Keratinocyte (primary cell): Measurements from ENCODE around the gene SLC16A4. TPM values are rescaled to one million over a fixed set of nuclear protein-coding genes. Genes with fewer than 3 reads are reported as not detected.

Source experiments
- DNase-seq: peaks from one replicate; pipeline ENCODE4 v3.0.0-alpha.2; 2011; ENCODE audit warnings: low read depth, missing footprints, low spot score
- FAIRE-seq: peaks from 2 replicates; lab custom pipeline; 2011; peaks lifted over from hg19 to GRCh38; lab: Jason Lieb, UNC
- H2AFZ ChIP-seq: 2 replicates; pipeline ENCODE4 v1.6.0; 2012; ENCODE audit warnings: low read length, control low read depth, inconsistent platforms; ENCODE audit not compliant: control insufficient read depth
- H3K27ac ChIP-seq: 2 replicates; pipeline ENCODE4 v1.5.1; 2011; ENCODE audit warnings: low read length; ENCODE audit not compliant: control insufficient read depth, insufficient read depth
- H3K27me3 ChIP-seq: 3 replicates; pipeline ENCODE4 v1.6.0; 2011; ENCODE audit warnings: low read length; ENCODE audit not compliant: control insufficient read depth, insufficient read depth; ENCODE audit errors: extremely low read depth
- H3K36me3 ChIP-seq, 2 experiments: 2 replicates in 1 of 2; 3 replicates in 1 of 2; pipeline ENCODE4 v1.5.1; 2011; ENCODE audit warnings: low read length in 2 of 2, mild to moderate bottlenecking in 1 of 2; ENCODE audit not compliant: control insufficient read depth in 2 of 2, insufficient read depth in 2 of 2; ENCODE audit errors: extremely low read depth in 1 of 2
- H3K4me1 ChIP-seq: 3 replicates; pipeline ENCODE4 v1.5.1; 2011; ENCODE audit warnings: low read length; ENCODE audit not compliant: control insufficient read depth, insufficient read depth; ENCODE audit errors: extremely low read depth
- H3K4me2 ChIP-seq: 3 replicates; pipeline ENCODE4 v1.6.0; 2011; ENCODE audit warnings: low read depth, low read length; ENCODE audit not compliant: control insufficient read depth, insufficient read depth; ENCODE audit errors: extremely low read depth
- H3K4me3 ChIP-seq, 3 experiments: fragments of 200-600 bp in 1 of 3; sonication (generic) in 1 of 3; 2 replicates in 2 of 3; 3 replicates in 1 of 3; pipeline ENCODE4 v1.5.1; 2011 to 2016; ENCODE audit warnings: low read length in 3 of 3, mild to moderate bottlenecking in 3 of 3, control low read depth in 2 of 3, inconsistent platforms in 1 of 3, low read depth in 1 of 3, mixed read lengths in 1 of 3, mixed run types in 1 of 3, moderate library complexity in 1 of 3; ENCODE audit not compliant: control insufficient read depth in 2 of 3, insufficient read depth in 2 of 3; ENCODE audit errors: extremely low read depth in 1 of 3
- H3K79me2 ChIP-seq: 2 replicates; pipeline ENCODE4 v1.6.0; 2012; ENCODE audit warnings: low read length; ENCODE audit not compliant: control insufficient read depth, insufficient read depth
- H3K9ac ChIP-seq: 3 replicates; pipeline ENCODE4 v1.6.0; 2011; ENCODE audit warnings: low read length; ENCODE audit not compliant: control insufficient read depth, insufficient read depth; ENCODE audit errors: extremely low read depth
- H3K9me1 ChIP-seq: 3 replicates; pipeline ENCODE4 v1.6.0; 2011; ENCODE audit warnings: low read length; ENCODE audit not compliant: control insufficient read depth, insufficient read depth; ENCODE audit errors: extremely low read depth
- H3K9me3 ChIP-seq: 2 replicates; pipeline ENCODE4 v1.5.1; 2012; ENCODE audit warnings: low read depth, low read length; ENCODE audit not compliant: control insufficient read depth
- H4K20me1 ChIP-seq: 3 replicates; pipeline ENCODE4 v1.6.0; 2011; ENCODE audit warnings: low read length; ENCODE audit not compliant: control insufficient read depth, insufficient read depth; ENCODE audit errors: extremely low read depth
- CTCF ChIP-seq, 3 experiments: IDR thresholded peaks in 1 of 3; conservative IDR thresholded peaks in 1 of 3; optimal IDR thresholded peaks in 1 of 3; 2 replicates in 2 of 3; 3 replicates in 1 of 3; pipeline versions ENCODE3 to v1.5.1; 2011; ENCODE audit warnings: low read length in 3 of 3, mild to moderate bottlenecking in 3 of 3, moderate library complexity in 2 of 3, control low read depth in 1 of 3, inconsistent platforms in 1 of 3; ENCODE audit not compliant: insufficient read depth in 2 of 3; ENCODE audit errors: extremely low read depth in 1 of 3
- EZH2 ChIP-seq: IDR thresholded peaks from one replicate; pipeline ENCODE4 v1.6.1; 2012; ENCODE audit warnings: inconsistent platforms, mild to moderate bottlenecking, low read length, moderate library complexity
- dilution Hi-C: fragments of 300-500 bp; cut with MboI; formaldehyde crosslinking; loops from one replicate; pipeline ENCODE4 v1.7.0; 2020; ENCODE audit warnings: low sequenced_read_pairs; ENCODE audit not compliant: extremely low pct_ligation_motif_present
- polyA plus RNA-seq, 5 experiments: library from polyadenylated mRNA; depleted of rRNA in 3 of 5; stranded (reverse) in 3 of 5; stranded (forward) in 1 of 5; unstranded in 1 of 5; fragments of >200 nt; gene quantifications; 1 replicate in 1 of 5; 2 replicates in 3 of 5; 3 replicates in 1 of 5; pipeline versions ENCODE4 v1.2.1 to v1.2.3, GENCODE V29; 2011 to 2012; ENCODE audit warnings: missing spikeins in 2 of 5, low read depth in 1 of 5, low replicate concordance in 1 of 5

Gene SLC16A4
- polyA plus RNA-seq, 1 donor (not counting 4 experiments of a cell fraction or from before 2014, with no cell fraction given) = 0.92 TPM

GRCh38 chr1:110347182-110347893 lies 43.5 kb downstream of the SLC16A4 start:
- H3K9me3 ChIP-seq = no peaks in the 10 kb centered on the region
- no peak overlapping the region for H2AFZ ChIP-seq
- peaks cover 3% of the 10 kb centered on the region for H3K9me1 ChIP-seq
- H3K4me3 ChIP-seq = no peak overlapping the region
- H3K27me3 ChIP-seq = no peaks in the 10 kb centered on the region
- H3K27ac ChIP-seq = no peak overlapping the region
- TF ChIP-seq CTCF (optimal IDR thresholded peaks at IDR 0.05 in 1 of 3, IDR thresholded peaks at IDR 0.05 in 1 of 3, conservative IDR thresholded peaks at IDR 0.05 in 1 of 3; ENCODE audit: extremely low read depth in 1 of 3, insufficient read depth in 2 of 3, low read length in 3 of 3) (no peak), EZH2 (no peak)
- peaks cover 5% of the 10 kb centered on the region for H4K20me1 ChIP-seq
- no peak overlapping the region for H3K4me2 ChIP-seq
- FAIRE-seq (no peak), DNase-seq (no peak)
- peaks cover 27% of the 10 kb centered on the region for H3K4me1 ChIP-seq
- H3K36me3 ChIP-seq = peaks cover 6 to 8% of the 10 kb centered on the region in 2 experiments
- dilution Hi-C loops = no loop called here
- no peak overlapping the region for H3K9ac ChIP-seq
- H3K79me2 ChIP-seq = peaks cover 94% of the 10 kb centered on the region

GRCh38 chr1:110346690-110347089 lies 44.1 kb downstream of the SLC16A4 start:
- TF ChIP-seq CTCF (optimal IDR thresholded peaks at IDR 0.05 in 1 of 3, IDR thresholded peaks at IDR 0.05 in 1 of 3, conservative IDR thresholded peaks at IDR 0.05 in 1 of 3; ENCODE audit: extremely low read depth in 1 of 3, insufficient read depth in 2 of 3, low read length in 3 of 3) (no peak), EZH2 (no peak)
- H3K27me3 ChIP-seq = no peaks in the 10 kb centered on the region
- no peak overlapping the region for H2AFZ ChIP-seq
- no peak for DNase-seq
- no peak overlapping the region for H3K27ac ChIP-seq
- H3K79me2 ChIP-seq = peaks cover 99% of the 10 kb centered on the region
- no peak overlapping the region for H3K4me3 ChIP-seq
- H4K20me1 ChIP-seq = peaks cover 8% of the 10 kb centered on the region
- peaks cover 10 to 12% of the 10 kb centered on the region in 2 experiments for H3K36me3 ChIP-seq
- H3K9me1 ChIP-seq = peaks cover 3% of the 10 kb centered on the region
- peaks cover 32% of the 10 kb centered on the region for H3K4me1 ChIP-seq
- no peaks in the 10 kb centered on the region for H3K9me3 ChIP-seq
- dilution Hi-C loops = no loop called here
- FAIRE-seq = no peak
- no peak overlapping the region for H3K4me2 ChIP-seq
- no peak overlapping the region for H3K9ac ChIP-seq
